Stimulated activated naive CD8-positive, alpha-beta T cell treated with anti-CD3 and anti-CD28 coated beads, Interleukin-15, Interleukin-2, amounts not matched to agents 100 U/mL and 50 U/mL, for 24 hours (primary cell): ENCODE measurements around the gene MOGAT1.
"Not testable (repeated sequence)": the region's sequence is repeated elsewhere in the genome, so short reads cannot be mapped to it uniquely, and the experiment has no call there.

ENCODE experiments used
- ATAC-seq: fragments of 150-1000 bp; cut with Tn5 transposase; one replicate; pipeline ENCODE4 v1.10.0; 2021
- DNase-seq: peaks from one replicate; pipeline ENCODE4 v3.0.0; 2021

MOGAT1 gene

DNA sequence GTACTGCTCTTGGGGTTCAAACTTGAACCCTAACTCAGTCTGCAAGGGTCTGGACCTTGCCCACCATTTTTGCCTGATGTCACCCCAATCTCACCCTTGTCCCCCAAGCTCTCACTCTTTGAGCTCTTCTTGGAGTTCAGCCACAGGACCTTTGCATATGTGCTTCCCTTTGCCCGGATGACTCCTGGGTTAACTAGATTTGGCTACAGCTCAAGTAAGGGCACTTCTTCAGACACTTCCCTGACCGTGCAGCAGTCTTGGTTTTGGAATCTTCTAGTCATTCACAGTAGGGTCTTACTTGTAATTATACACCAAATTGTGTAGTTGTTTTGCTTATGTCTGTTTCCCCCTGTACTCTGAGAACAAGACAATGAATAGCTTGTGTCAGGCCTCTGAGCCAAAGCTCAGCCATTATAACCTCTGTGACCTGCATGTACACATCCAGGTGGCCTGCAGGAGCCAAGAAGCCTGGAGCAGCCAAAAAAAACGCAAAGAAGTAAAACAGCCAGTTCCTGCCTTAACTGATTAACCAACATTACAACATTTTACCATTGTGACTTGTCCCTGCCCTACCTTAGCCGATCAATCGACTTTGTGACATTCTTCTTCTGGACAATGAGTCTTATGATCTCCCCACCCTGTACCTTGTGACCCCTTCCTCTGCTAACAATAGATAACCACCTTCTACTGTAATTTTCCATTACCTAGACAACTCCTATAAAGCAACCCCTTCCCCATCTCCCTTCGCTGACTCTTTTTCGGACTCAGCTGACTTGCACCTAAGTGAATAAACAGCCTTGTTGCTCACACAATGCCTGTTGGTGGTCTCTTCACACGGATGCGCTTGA, 1.0 kb upstream of the MOGAT1 start:
- ATAC-seq (no peak), DNase-seq (no peak)

- DNase-seq (no peak), ATAC-seq (no peak)
These were observed 577 bp downstream of the MOGAT1 start for GRCh38 chr2:222672068-222672401.

DNA sequence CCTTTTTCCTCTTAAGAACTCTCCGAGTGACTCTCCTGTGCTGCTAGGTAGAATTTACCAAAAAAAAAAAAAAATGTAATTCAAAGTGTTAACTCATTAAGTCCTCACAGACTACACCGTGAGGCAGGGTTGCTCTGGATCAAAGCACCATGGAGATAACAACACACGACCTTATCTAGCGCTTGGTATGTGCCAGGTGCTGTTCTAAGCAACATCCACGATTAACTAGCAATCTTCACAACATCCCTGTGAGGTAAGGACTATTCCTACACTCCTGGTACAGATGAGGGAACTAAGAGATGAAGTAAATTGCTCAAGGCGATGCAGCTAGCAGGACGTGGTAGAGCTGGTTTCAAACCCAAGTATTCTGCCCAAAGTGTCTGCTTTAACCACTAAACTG, 1.8 kb downstream of the MOGAT1 start:
- DNase-seq (no peak), ATAC-seq (no peak)

- ATAC-seq (no peak), DNase-seq (no peak)
These were observed 2.4 kb downstream of the MOGAT1 start for GRCh38 chr2:222673883-222674282.

DNA sequence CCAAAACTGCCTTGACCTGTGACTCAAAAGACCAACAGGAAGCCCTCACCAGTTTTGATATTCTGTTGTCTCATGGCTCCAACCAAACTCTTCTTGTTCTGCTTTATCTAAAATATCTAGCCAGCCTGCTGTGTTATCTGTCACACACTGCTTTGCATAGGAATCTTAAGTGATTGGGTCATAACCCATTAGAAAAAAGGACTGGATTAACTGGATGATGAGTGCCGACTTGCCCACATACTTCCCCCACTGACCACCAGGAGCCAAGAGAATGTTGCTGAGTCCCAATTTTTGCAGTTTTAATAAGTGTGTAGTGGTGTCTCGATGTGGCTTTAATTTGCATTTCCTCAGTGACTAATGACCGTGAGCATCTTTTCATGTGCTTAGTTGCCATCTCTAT, 6.5 kb downstream of the MOGAT1 start:
- ATAC-seq: no peak
- no peak for DNase-seq

DNA sequence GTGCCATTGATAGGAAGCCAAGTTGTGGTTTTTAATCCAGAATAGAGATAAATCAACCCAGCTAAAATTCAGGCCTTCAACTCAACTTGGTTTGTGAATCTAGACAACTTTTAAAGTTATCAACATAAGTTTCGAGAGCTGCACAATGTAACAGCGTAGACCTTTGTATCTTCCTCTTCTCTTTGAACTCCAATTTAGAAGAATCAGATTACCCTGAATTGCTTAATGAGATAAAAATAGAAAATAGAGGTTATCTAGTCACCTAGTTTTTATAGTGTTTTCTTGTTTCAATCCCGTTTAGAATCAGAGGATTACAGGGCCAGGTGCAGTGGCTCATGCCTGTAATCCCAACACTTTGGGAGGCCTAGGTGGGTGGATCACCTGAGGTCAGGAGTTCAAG, 12.3 kb downstream of the MOGAT1 start:
- DNase-seq (no peak), ATAC-seq (no peak)

DNA sequence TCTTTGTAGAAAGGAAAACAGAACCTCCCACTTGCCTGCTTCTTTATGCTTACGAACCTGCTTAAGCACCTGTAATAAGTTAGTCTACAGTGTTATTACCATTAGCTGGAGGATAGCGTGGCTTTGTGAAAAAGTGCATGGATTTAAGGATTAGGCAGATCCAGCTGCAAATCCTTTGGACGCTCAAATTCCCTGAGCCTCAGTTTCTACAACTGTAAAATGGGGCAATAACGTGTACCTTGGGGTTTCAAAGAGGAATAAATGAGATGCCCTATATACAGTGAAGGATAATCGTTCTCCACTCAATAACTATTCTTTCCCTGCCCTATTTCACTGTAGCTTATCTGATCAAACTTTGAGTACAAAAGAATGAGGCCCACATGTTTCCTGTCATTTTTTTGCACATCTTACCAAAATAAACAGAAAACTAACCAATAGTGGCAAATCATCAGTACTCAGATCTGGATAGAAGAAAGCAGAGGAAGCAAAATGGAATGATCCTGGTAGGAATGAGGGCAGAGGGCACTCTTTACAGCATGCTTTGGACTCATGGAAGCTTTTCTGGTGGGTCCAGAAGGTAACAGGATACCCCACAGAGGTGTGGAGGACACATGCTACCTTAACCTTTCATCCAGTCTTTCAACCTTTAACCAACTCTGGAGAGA, 14.8 kb downstream of the MOGAT1 start:
- DNase-seq (no peak), ATAC-seq (no peak)

GRCh38 chr2:222688917-222689316, 17.5 kb downstream of the MOGAT1 start:
- no peak for ATAC-seq
- DNase-seq: no peak

DNA sequence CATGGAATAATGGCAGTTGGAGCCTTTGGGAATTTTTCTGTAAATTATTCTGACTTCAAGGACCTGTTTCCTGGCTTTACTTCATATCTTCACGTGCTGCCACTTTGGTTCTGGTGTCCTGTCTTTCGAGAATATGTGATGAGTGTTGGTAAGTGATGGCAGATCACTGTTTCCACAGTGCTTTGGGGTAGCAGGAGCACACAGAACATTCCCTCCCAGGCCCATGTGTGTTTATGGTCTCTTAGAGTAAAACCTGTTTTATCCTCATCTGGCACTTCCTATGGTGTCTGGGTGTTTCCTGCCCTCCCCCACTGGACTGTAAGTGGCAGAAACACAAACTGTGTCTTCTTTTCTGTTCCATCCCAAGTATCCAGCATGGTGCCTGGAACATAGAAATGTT, 17.9 kb downstream of the MOGAT1 start:
- DNase-seq: no peak
- no peak for ATAC-seq

- DNase-seq: peak; percentile 80
These were observed 19.2 kb downstream of the MOGAT1 start for GRCh38 chr2:222690564-222691200.

DNA sequence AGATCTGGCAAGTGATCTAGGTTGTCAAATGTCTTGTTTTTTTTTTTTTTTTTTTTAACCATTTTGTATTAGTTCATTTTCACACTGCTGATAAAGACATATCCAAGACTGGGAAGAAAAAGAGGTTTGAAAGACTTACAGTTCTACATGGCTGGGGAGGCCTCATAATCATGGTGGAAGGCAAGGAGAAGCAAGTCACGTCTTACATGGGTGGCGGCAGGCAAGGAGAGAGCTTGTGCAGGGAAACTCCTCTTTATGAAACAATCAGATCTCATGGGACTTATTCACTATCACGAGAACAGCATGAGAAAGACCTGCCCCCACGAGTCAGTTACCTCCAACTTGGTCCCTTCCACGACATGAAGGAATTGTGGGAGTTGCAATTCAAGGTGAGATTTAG, 22.0 kb downstream of the MOGAT1 start:
- ATAC-seq, DNase-seq: not testable (repeated sequence)

More at GRCh38 chr2:222690564-222691200, 19.2 kb downstream of the MOGAT1 start:
- peak; percentile 94 for ATAC-seq

DNA sequence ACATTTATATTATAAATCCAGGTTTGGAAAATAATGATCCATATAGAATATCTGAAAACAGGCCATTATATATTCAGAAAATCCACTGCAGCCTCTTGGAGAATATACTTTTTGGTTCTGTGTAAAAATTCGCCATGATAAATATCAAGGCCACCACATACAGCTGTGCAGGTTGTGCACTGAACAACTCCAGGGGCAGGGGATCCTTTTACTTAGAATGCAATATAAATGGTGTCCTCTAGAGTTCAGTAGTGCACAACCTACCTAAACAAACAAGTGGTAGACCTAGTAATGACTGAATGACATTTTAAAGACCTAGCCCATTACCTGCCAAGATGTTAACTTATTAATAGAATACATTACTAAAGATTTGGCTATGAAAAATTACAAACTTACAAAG, 22.4 kb downstream of the MOGAT1 start:
- ATAC-seq (no peak), DNase-seq (no peak)

GRCh38 chr2:222698276-222698675, 26.8 kb downstream of the MOGAT1 start:
- DNase-seq: no peak

GRCh38 chr2:222701233-222701632, 29.8 kb downstream of the MOGAT1 start:
- no peak for ATAC-seq
- DNase-seq: no peak

More at GRCh38 chr2:222698276-222698675, 26.8 kb downstream of the MOGAT1 start:
- no peak for ATAC-seq

GRCh38 chr2:222701721-222702131, 30.3 kb downstream of the MOGAT1 start:
- no peak for ATAC-seq
- DNase-seq: no peak

- ATAC-seq (no peak), DNase-seq (no peak)
These were observed 31.6 kb downstream of the MOGAT1 start for GRCh38 chr2:222703091-222703490.

- DNase-seq (no peak), ATAC-seq (no peak)
These were observed 32.4 kb downstream of the MOGAT1 start for GRCh38 chr2:222703886-222704285.

DNA sequence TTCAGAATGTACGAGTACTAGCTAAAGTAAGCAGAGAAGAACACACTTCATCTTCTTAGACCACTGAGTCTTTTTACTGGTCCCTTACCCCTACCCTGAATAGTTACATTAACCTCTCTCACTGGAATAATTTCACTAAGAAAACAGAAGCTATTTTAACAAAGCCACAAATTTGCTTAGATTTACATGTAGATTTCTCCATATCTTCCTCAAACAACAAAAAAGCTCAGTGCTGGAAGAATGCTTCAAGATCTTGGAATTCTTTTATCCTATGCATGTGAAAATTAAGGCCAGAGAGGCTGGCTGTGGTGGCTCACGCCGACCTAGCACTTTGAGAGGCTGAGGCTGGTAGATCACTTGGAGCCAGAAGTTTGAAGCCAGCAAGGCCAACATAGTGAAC, 35.2 kb downstream of the MOGAT1 start:
- DNase-seq (no peak), ATAC-seq (no peak)

- peak; percentile 20 for ATAC-seq
- DNase-seq: no peak
These were observed 35.7 kb downstream of the MOGAT1 start for GRCh38 chr2:222707102-222707688.

- DNase-seq (no peak), ATAC-seq (peak; percentile 82)
These were observed 36.3 kb downstream of the MOGAT1 start for GRCh38 chr2:222707689-222708273.

GRCh38 chr2:222708274-222708710, 36.8 kb downstream of the MOGAT1 start:
- no peak for ATAC-seq
- DNase-seq: peak; percentile 86

DNA sequence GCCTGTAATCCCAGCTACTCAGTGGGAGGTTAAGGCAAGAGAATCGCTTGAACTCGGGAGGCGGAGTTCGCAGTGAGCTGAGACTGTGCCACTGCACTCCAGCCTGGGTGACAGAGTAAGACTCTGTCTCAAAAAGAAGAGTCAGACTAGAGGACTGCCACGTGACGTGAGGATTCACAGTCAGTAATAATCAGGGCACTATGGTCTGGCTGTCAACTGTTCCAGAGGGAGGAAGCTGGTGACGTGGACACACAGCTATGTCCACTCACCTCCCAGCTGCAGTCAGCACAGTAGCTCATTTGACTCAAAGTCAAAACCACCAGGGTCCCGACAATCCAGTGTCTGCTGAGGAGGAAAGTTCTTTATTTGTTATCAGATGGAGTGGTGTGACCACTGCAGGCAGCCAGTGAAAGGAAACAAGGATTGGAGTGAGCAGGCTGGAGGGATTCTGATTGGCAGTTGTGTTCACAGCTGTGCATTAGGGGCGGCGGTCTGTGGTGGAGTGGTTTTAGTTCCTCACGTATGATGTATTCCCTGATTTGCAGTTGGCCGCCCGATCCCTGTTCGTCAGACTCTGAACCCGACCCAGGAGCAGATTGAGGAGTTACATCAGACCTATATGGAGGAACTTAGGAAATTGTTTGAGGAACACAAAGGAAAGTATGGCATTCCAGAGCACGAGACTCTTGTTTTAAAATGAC, 37.9 kb downstream of the MOGAT1 start:
- peak; percentile 5 for DNase-seq
- peak; percentile 37 for ATAC-seq
